ENCODE measurements around the gene AMT. TPM values are rescaled to one million over a fixed set of nuclear protein-coding genes. Genes with fewer than 3 reads are reported as not detected.

AMT gene
- total and polyA plus RNA-seq, 2 donors (not counting 1 experiment from before 2014, with no cell fraction given), result 2.6 to 2.7 TPM

DNA sequence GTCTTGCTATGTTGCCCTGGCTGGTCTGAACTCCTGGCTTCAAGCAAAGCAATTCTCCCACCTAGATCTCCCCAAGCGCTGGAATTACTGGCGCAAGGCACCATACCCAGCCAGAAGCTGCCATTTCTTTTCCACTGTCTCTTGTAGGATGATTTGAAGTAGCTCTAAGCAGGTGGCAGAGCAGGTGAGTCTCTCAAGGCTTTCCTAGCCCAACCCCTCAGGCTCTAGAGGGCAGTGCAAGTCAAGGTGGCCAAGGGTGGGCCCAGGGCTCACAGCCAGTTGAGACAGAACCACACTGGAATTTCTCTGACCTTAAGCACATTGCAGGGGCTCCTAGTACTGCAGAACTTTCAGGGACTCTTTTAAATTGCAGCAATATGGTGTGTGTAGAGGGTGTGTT lies 32.2 kb upstream of the AMT start:
- Histone ChIP-seq H3K4me2 (ENCODE audit: extremely low read depth, insufficient read depth, low read length) (no peak overlapping the region), H3K36me3 (ENCODE audit: control insufficient read depth, insufficient read depth, low read length) (no peaks in the 10 kb centered on the region), H3K27me3 (ENCODE audit: control insufficient read depth, insufficient read depth, low read length) (no peaks in the 10 kb centered on the region), H4K20me1 (ENCODE audit: control insufficient read depth, extremely low read depth, insufficient read depth, low read length) (no peaks in the 10 kb centered on the region), H3K9me3 (ENCODE audit: control insufficient read depth, insufficient read depth, low read depth, low read length) (no peaks in the 10 kb centered on the region), H2AFZ (ENCODE audit: low read length) (no peak overlapping the region), H3K79me2 (ENCODE audit: control insufficient read depth, insufficient read depth, low read length) (no peaks in the 10 kb centered on the region), H3K4me1 (ENCODE audit: control insufficient read depth, extremely low read depth, insufficient read depth, low read length) (peaks cover 4% of the 10 kb centered on the region), H3K9ac (ENCODE audit: insufficient read depth, low read length) (no peak overlapping the region), H3K4me3 (replicated peaks in 1 of 4; ENCODE audit: control extremely low read depth in 1 of 4, insufficient read depth in 1 of 4, low read depth in 3 of 4, low read length in 4 of 4) (no peak overlapping the region), H3K27ac (ENCODE audit: insufficient read depth, low read length) (no peak overlapping the region)
- no peak for DNase-seq (ENCODE audit: low read depth in 2 of 2)
- TF ChIP-seq EZH2 (IDR thresholded peaks at IDR 0.05; ENCODE audit: low read length, missing control alignments), result no peak
- TF ChIP-seq, protein P1, sequence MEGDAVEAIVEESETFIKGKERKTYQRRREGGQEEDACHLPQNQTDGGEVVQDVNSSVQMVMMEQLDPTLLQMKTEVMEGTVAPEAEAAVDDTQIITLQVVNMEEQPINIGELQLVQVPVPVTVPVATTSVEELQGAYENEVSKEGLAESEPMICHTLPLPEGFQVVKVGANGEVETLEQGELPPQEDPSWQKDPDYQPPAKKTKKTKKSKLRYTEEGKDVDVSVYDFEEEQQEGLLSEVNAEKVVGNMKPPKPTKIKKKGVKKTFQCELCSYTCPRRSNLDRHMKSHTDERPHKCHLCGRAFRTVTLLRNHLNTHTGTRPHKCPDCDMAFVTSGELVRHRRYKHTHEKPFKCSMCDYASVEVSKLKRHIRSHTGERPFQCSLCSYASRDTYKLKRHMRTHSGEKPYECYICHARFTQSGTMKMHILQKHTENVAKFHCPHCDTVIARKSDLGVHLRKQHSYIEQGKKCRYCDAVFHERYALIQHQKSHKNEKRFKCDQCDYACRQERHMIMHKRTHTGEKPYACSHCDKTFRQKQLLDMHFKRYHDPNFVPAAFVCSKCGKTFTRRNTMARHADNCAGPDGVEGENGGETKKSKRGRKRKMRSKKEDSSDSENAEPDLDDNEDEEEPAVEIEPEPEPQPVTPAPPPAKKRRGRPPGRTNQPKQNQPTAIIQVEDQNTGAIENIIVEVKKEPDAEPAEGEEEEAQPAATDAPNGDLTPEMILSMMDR (conservative IDR thresholded peaks at IDR 0.05 in 1 of 2, IDR thresholded peaks at IDR 0.05 in 1 of 2; ENCODE audit: low read depth in 1 of 2, low read length in 2 of 2), result no peak

DNA sequence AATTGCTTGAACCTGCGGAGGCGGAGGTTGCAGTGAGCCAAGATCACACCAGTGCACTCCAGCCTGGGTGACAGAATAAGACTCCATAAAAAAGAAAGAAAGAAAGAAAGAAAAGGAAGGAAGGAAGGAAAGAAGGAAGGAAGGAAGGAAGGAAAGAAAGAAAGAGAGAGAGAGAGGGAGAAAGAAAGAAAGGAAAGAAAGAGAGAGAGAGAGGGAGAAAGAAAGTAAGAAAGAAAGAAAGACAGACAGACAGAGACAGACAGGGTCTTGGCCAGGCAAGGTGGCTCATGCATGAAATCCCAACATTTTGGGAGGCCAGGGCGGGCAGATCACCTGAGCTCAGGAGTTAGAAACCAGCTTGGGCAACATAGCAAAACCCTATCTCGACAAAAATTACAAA lies 31.3 kb upstream of the AMT start:
- peaks cover 4% of the 10 kb centered on the region for H3K4me1 ChIP-seq (ENCODE audit: control insufficient read depth, extremely low read depth, insufficient read depth, low read length)
- DNase-seq (ENCODE audit: low read depth in 2 of 2), result no peak
- H2AFZ ChIP-seq (ENCODE audit: low read length), result no peak overlapping the region
- no peaks in the 10 kb centered on the region for H3K9me3 ChIP-seq (ENCODE audit: control insufficient read depth, insufficient read depth, low read depth, low read length)
- no peak for TF ChIP-seq EZH2 (IDR thresholded peaks at IDR 0.05; ENCODE audit: low read length, missing control alignments)
- TF ChIP-seq, protein P1 (conservative IDR thresholded peaks at IDR 0.05 in 1 of 2, IDR thresholded peaks at IDR 0.05 in 1 of 2; ENCODE audit: low read depth in 1 of 2, low read length in 2 of 2), result no peak
- H3K4me2 ChIP-seq (ENCODE audit: extremely low read depth, insufficient read depth, low read length), result no peak overlapping the region
- no peaks in the 10 kb centered on the region for H3K79me2 ChIP-seq (ENCODE audit: control insufficient read depth, insufficient read depth, low read length)
- H3K9ac ChIP-seq (ENCODE audit: insufficient read depth, low read length), result no peak overlapping the region
- H3K27ac ChIP-seq (ENCODE audit: insufficient read depth, low read length), result no peak overlapping the region
- no peaks in the 10 kb centered on the region for H3K36me3 ChIP-seq (ENCODE audit: control insufficient read depth, insufficient read depth, low read length)
- no peaks in the 10 kb centered on the region for H4K20me1 ChIP-seq (ENCODE audit: control insufficient read depth, extremely low read depth, insufficient read depth, low read length)
- H3K4me3 ChIP-seq (replicated peaks in 1 of 4; ENCODE audit: control extremely low read depth in 1 of 4, insufficient read depth in 1 of 4, low read depth in 3 of 4, low read length in 4 of 4), result no peak overlapping the region
- H3K27me3 ChIP-seq (ENCODE audit: control insufficient read depth, insufficient read depth, low read length), result no peaks in the 10 kb centered on the region

DNA sequence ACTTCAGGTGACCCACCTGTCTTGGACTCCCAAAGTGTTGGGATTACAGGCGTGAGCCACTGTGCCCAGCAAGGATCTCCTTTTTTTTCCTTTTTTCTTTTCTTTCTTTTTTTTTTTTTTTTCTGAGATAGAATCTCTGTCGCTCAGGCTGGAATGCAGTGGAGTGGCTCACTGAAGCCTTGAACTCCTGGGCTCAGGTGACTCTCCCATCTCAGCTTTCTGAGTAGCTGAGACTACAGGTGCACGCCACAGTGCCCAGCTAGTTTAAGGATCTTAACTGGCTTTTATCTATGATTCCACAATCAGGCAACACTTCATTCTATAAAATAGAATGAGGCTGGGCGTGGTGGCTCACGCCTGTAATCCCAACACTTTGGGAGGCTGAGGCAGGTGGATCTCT lies 23.1 kb upstream of the AMT start:
- Histone ChIP-seq H3K4me1 (ENCODE audit: control insufficient read depth, extremely low read depth, insufficient read depth, low read length) (peaks cover 5% of the 10 kb centered on the region), H4K20me1 (ENCODE audit: control insufficient read depth, extremely low read depth, insufficient read depth, low read length) (no peaks in the 10 kb centered on the region), H3K4me2 (ENCODE audit: extremely low read depth, insufficient read depth, low read length) (no peak overlapping the region), H2AFZ (ENCODE audit: low read length) (no peak overlapping the region), H3K9me3 (ENCODE audit: control insufficient read depth, insufficient read depth, low read depth, low read length) (no peaks in the 10 kb centered on the region), H3K9ac (ENCODE audit: insufficient read depth, low read length) (no peak overlapping the region), H3K27me3 (ENCODE audit: control insufficient read depth, insufficient read depth, low read length) (no peaks in the 10 kb centered on the region), H3K36me3 (ENCODE audit: control insufficient read depth, insufficient read depth, low read length) (no peaks in the 10 kb centered on the region), H3K4me3 (replicated peaks in 1 of 4; ENCODE audit: control extremely low read depth in 1 of 4, insufficient read depth in 1 of 4, low read depth in 3 of 4, low read length in 4 of 4) (no peak overlapping the region), H3K27ac (ENCODE audit: insufficient read depth, low read length) (no peak overlapping the region), H3K79me2 (ENCODE audit: control insufficient read depth, insufficient read depth, low read length) (no peaks in the 10 kb centered on the region)
- no peak for DNase-seq (ENCODE audit: low read depth in 2 of 2)
- TF ChIP-seq, protein P1 (conservative IDR thresholded peaks at IDR 0.05 in 1 of 2, IDR thresholded peaks at IDR 0.05 in 1 of 2; ENCODE audit: low read depth in 1 of 2, low read length in 2 of 2), result no peak
- no peak for TF ChIP-seq EZH2 (IDR thresholded peaks at IDR 0.05; ENCODE audit: low read length, missing control alignments)

Measured in fibroblast of lung (primary cell).